GM21390 (cell line): ENCODE measurements around the gene SLC39A11.
"Not testable (repeated sequence)": the region's sequence is repeated elsewhere in the genome, so short reads cannot be mapped to it uniquely, and the experiment has no call there.

Experiments used
- ATAC-seq: cut with Tn5 transposase; IDR thresholded peaks from one replicate; pipeline ENCODE4 v1.9.1; 2021; ENCODE audit not compliant: unreplicated experiment

SLC39A11 gene

GRCh38 chr17:73111386-73111785 lies 18.9 kb upstream of the SLC39A11 start:
- no peak for ATAC-seq

GRCh38 chr17:73107191-73107590 lies 14.7 kb upstream of the SLC39A11 start:
- ATAC-seq, result no peak

- ATAC-seq, result no peak
Observed at GRCh38 chr17:73105431-73105830, 12.9 kb upstream of the SLC39A11 start.

GRCh38 chr17:73104450-73104849 lies 12.0 kb upstream of the SLC39A11 start:
- ATAC-seq, result no peak

DNA sequence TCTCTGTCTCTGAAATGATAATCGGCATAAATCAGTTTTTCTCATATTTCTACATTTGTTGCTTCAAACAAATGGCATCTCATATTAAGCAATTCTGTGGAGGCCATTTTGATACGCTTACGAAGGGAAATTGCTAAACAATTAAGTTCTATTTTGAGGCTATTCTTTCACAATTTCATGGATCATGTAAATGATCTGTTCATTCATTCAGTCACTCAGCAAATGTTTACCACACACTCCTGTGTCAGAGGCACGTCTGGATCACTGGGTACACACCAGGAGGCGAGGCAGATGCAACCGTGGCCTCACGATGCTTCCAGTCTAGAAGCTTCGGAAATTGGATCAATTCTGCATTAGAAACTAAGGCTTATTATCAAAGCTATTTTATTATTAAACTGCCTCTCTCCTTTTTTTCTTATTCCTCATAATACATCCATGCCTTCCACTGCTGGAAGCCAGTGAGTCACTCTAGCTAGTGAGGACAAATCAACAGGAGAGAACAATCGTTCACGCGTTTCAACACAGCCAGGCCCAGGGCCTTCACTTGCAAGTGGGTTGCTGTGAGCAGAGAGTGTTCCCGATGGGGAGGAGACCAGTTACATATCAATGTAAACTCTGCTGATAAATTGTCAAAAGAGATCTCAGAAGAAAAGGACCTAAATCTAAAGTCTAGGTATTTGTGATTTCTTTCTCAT lies 11.3 kb upstream of the SLC39A11 start:
- no peak for ATAC-seq

DNA sequence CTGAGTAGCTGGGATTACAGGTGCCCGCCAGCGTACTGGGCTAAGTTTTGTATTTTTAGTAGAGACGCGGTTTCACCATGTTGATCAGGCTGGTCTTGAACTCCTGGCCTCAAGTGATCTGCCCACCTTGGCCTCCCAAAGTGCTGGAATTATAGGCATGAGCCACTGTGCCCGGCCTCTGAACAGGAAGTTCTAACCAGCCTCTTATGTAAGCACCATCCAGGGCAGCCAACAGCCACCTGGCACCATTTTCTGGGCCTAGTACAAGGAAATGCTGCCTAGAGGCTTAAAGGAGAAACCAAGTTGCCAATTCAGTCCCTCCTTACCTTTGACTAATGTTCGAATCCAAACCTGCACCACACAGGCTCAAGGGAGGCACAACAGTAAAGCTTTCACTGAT lies 8.5 kb upstream of the SLC39A11 start:
- ATAC-seq, result no peak

- no peak for ATAC-seq
Observed at GRCh38 chr17:73100363-73100762, 7.9 kb upstream of the SLC39A11 start.

DNA sequence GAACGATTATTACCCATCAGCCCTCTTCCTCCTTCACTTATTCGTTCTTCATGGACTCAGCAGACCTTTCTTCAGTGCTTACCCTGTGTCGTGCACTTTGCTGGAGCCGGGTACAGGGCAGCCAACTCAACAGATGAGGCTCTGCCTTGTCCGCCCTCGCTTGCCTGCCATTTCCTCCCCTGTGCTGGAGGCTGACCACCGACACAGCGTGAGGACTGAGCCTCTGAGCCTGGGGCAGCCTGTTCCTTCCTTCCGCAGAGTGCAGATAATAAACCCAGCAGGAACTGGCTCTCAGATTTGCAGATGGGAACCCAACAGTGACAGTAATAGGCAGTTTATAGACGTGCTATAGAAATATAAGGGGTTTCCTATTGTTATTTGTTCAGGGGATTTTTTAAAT lies 7.0 kb upstream of the SLC39A11 start:
- no peak for ATAC-seq

GRCh38 chr17:73098919-73099318 lies 6.4 kb upstream of the SLC39A11 start:
- no peak for ATAC-seq

DNA sequence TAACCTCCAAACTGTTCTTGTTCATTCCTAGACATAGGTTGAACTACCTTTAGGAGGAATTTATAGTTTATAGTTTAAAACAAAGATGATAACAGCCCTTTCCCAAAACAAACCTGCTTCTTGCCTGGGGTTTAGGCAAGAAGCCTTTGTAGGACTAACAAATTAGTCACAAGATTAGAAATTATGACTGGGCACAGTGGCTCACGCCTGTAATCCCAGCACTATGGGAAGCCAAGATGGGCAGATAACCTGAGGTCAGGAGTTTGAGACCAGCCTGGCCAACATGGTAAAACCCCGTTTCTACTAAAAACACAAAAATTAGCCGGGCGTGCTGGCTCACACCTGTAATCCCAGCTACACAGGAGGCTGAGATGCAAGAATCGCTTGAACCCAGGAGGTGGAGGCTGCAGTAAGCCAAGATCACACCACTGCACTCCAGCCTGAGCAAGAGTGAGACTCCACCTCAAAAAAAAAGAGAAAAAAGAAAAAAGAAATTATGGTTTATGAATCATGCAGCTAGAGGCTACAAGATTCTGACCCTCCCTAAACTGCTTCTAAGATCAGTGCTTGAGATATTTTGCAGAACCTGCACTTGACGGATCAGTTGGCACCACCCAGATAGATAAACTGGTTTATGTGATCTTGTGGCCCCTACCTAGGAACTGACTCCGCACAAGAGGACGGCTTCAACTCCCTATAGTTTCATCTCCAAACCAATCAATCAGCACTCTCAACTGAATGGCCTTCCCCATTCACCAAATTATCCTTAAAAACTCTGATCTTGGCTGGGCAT lies 5.7 kb upstream of the SLC39A11 start:
- ATAC-seq, result not testable (repeated sequence)

- no peak for ATAC-seq
Observed at GRCh38 chr17:73096866-73097265, 4.4 kb upstream of the SLC39A11 start.

DNA sequence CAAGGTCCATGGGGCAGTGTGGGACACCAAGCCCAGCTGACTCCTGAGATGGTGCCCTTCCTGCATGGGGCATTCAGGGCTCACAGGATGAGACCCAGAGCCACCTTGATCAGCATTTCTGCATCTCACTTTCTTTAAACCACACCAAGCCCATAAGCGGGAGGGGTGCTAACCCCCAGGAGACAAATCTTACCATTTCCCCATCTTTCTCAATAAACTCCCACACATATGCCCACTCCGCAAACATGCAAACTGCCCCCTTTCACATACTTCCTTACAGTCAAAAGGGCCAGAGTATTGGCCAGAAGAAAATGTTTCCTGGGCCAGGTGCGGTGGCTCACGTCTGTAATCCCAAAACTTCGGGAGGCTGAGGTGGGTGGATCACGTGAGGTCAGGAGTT lies 3.7 kb upstream of the SLC39A11 start:
- no peak for ATAC-seq

DNA sequence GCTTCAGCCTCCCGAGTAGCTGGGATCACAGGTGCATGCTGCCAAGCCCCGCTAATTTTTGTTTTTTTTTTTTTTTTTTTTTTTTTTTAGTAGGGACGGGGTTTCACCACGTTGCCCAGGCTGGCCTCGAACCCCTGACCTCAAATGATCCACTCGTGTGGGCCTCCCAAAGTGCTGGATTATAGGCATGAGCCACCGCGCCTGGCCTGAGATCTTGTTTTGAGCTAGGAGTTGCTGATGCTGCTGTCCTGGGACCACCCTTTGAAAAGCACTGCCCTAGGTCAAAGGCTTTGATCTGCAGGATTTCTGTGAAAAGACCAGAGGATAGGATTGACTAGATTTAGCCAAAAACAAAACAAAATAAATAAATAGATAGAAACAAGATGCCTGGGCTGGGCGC lies 798 bp upstream of the SLC39A11 start:
- no peak for ATAC-seq

DNA sequence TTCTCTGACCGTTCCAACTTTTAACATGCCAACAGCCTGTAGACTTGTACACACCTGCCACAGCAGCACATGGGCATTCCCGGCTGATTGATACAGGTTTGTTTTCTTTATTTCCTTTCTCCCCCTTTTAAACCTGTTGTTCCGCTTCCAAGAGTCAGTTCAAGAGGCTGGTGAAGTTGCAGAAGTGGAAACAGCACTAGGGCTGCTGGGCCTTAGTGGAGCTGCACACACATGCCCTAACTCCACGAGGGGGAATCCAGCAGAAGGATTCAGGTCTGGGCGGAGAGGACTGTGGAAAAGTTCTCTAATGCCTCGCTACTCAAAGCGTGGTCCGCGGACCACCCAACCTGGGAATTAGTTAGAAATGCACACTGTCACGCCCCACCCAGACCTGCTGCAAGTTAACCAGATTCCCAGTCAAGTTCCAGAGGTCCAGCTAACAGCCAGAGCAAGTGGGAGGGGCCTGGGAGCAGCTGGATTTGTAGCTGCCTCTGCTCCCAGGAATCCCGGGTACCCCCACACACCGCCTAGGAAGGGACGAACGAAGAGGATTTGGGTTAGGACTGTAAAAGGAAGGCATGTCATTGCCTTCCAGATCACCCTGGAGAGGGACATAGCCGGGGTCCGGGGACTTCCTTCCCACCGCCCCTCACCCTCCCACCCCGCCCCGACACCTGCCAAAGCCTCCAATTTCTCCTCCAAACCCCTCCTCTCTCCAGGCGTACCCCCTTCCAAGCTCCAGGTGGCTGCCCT lies 542 bp downstream of the SLC39A11 start:
- peak; percentile 19 for ATAC-seq

DNA sequence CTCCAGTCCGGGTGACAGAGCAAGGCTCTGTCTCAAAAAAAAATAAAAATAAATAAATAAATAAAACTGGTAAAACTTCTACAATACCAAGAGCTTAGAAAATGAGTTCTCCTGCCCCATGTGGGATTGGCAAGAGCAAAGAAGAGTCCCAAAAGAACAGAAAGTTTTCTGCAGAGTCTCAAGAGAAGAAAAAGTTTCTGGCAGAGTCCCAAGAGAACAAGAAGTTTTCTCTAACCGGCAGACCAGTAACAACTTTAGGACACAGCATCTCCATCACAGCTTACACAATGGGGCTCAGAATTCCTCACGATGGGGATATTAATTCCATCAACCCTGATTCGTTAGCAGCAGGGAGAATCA lies 1.1 kb downstream of the SLC39A11 start:
- no peak for ATAC-seq

DNA sequence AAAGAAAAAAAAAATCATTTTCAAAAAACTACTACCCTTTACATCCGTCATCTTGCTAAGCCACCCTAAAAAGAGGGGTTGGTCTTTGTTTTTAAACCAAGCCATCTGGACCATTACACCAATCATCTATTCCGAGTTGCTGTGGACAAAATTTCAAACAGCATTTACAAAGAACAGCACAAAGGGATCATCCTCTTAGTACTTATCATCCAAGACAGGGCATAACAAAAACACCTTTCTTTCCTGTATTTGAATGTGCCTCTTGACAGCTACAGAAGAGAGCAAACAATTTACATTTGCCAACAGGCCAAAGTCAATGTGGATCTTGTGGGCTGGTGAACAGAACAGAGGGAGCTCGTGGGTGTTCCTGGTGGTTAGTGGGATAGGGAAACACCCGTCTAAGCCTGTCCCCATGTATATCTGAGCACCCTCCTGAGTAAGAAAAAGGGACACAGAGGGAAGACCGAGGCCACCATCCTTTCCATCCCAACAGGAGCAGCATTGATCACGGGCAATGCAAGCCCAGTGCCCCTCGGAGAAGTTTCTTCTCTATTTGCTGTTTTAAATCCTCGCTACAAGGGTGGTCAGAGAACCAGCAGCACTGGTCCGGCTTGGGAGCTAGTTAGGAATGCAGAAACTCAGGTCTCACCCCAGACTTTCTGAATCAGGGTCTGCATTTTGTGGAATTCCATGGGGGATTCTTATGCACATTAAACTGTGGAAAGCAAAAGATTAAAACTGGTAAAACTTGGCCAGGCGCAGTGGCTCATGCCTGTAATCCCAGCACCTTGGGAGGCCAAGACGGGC lies 1.9 kb downstream of the SLC39A11 start:
- no peak for ATAC-seq

DNA sequence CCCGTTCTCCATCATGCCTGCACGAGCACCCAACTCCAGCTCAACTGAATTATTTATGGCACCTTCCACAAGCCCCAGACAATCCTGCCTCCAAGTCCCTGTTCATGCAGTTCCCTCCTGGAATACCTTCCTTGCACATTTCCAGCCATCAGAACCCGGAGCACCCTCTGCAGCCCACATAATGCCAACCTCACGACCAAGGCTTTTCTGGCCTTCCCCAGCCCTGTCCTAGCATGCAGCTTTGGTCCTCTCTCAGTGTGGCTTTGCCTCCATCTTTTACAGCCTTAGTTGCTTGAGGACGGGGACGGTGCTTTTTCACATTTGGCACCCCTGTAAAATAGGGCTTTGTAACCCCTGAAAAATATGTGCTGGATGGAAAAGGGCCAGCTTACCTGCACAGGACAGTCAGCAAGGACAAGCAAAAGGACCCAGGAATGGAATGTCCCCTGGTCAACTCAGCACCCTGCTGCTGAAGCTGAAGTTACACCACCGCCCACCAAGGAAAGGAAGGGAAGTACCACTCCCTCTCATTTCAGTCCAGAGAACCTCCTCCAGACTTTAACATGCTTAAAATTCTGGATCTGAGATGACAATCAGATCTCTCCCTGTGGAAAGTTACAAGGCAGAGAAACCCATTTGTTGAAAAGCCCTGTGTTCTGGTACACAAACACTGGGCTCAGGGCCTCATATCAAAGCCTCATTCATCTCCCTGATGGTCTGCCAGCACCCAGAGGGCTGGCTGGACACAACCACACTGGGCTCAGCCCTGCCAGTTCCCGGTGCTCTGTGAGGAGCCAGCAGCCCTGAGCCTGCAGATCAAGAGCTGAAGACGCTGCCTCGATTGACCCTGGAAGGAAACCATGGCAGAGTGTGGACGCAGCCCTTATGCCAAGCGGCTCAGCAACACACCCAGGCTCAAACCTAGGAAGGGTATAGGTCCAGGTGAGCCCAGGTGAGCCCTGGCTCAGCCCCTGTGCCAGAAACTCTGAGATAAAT lies 2.9 kb downstream of the SLC39A11 start:
- no peak for ATAC-seq

- ATAC-seq, result no peak
Observed at GRCh38 chr17:73088561-73088960, 3.9 kb downstream of the SLC39A11 start.

DNA sequence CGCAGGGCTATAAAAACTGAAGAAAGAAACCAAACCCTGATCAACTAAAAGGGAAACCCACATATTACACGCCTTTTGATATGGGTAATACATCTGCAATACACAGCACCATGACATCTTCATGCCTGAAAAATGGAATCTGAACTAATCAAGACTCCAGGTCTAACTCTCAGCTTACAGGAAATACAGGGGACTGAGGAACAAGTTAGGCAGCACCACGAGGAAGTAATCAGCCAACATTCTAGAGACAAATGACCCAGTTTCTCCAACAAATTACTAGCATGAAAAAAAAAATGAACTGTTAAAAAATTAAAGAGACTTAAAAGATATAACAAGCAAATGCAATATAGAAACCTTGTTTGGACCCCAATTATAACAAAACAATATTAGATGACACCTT lies 9.1 kb downstream of the SLC39A11 start:
- ATAC-seq, result no peak

DNA sequence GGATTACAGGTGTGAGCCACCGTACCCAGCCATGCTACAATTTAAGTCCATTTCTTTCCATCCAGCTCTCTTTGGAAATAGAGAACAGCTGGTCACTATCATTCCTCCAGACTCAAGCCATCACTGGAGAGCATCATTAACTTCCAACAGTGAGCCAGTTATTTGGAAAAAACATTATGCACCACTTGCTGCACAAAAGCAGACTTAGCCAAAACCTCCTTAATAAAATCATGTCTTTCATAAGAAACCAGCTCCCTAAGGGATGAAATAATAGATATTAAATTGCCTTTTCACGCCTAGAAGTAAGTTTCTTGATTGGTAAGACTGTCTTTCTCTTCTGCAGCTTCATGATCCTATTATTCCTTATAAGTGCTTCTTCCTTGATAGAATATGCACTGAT lies 17.9 kb downstream of the SLC39A11 start:
- ATAC-seq, result no peak
